NCI-H2227 (cell line): ENCODE measurements around the gene TMED1.

Source experiments
- DNase-seq: peaks from one replicate; lab custom pipeline; 2025; ENCODE audit not compliant: unreplicated experiment; lab: John Stamatoyannopoulos, UW

TMED1 gene

DNA sequence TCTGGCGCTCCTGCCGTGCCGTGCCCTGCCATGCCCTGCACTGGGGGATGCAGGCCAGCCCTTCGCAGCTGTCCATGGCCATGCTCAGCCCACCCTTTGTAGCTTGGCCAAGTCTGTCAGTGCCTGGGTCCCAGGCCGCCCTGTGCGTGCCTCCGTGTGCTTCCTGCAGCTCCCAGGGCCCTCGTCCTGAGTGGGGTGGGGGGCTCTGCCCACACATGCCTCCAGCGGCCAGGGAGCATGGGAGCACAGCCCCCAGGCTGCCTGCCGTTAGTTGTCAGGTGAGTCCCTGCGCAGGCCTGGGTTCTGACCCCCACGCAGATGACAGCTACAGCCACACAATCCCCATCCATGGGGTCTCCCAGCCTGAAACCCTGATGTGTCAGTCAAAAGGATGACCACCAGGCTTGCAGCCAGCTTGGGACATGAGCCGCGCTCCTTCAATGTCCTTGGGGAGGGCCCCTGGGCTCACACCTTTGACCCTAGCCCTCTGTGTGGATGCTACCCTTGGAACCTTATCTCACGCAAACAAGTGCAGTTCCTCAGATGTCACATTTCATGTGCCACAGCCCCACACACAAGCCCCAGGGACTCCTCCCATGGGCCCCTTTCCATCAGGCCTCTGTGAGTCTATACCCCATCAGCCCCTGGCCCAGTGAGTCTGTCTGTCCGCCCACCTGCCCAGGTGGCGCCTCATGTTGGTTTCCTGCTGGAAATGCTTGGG is 24.5 kb downstream of the TMED1 start:
- no peak for DNase-seq

DNA sequence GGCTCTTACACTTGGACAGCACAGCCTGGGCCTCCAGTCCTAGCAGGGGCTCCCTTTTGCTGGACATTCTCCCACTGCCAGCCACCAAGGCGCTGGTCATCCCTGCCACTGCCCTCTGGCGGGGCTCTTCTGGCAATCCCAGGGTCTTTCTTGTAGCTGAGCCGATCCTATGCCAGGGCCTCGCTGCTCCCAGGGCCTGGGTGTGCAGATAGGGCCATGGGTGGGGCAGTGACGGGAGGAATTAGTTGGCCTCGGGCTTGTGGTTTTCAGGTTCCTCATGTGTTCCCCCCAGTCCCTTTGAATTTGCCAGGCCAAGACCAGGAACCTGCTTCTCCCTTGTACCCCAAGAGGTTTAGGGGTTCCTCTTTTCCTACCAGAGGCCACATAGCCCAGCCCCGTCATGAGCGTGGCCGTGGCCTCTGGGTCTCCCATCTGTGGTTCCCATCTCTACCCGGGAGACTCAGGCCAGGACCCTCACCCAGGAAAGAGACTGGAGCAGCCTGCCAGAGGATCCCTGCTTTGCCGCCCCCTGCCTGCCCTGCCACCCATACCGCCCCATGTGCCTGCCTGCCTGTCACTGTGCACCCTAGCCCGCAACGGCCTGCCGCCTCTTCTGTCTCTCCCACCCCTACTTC is 26.2 kb downstream of the TMED1 start:
- no peak for DNase-seq

DNA sequence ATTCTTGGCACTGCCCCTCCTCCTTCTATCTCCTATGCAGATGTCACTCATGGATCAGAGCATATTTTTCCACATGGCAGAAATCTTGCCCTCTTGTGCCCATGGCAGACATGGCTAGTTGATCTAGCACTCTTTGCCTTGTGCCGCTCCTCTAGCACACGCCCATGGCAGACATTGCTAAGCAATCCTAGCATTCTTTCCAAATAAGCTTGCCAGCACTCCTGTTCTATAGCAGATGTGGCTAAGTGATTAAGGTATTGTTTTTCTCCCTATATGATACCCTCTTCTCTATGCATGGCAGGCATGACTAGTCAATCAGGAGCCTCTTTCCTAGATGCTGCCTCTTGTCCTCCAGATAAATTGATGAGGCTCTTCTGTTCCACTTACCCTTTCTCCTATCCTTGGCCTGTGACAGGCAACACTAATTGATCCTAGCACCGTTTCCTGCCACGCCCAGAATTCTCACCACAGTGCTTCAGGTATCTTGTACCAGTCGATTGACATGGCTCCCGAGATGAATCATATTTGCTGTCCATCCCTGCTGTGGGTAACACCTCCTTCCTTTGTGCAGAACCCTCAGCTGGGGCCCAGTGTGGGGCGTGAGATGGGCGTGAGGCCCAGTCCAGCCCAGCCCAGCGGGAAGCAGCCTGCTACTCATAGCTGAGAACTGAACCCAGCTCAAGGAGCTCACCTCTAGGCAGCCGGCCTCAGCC is 26.9 kb downstream of the TMED1 start:
- DNase-seq, result peak; percentile 25

- no peak for DNase-seq
These were observed 30.2 kb downstream of the TMED1 start for GRCh38 chr19:10805758-10806247.

- DNase-seq, result no peak
These were observed 30.8 kb downstream of the TMED1 start for GRCh38 chr19:10805065-10805757.

GRCh38 chr19:10803252-10803651 is 32.8 kb downstream of the TMED1 start:
- no peak for DNase-seq

- DNase-seq, result no peak
These were observed 33.5 kb downstream of the TMED1 start for GRCh38 chr19:10802479-10802878.

GRCh38 chr19:10800488-10800887 is 35.5 kb downstream of the TMED1 start:
- no peak for DNase-seq

DNA sequence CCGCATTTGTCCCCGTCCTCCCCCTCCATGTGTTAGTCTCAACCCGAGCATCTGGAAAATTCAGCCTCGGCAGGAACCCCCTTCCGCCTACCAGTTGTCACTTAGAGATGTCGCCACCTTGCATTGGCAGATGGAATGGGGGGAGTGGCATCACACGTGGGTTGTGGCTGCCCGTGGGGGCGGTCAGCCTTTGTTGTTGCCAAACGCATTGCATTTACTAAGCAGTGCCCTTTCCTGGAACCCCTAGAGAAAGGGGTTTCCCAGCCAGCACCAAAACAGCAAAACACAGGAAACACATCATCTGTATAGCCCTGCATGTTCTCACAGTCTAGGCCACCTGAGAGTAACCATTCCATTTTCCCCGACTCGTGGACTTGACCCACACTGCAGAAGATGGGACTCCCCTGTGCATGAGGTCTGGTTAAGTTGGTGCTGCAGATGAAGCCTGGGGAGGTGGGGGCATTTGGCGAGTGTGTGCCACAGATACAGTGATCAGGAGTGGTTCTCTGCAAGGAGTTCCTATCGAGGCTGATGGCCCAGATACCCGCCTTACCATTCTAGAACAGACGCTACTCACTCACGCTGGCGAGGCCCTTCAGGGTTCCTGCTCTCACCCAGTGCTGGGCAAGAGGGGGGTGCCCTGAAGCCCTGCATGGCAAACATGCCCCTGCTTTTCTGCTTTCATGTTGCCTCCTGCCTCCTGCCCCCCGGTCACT is 38.3 kb downstream of the TMED1 start:
- DNase-seq, result no peak

GRCh38 chr19:10797078-10797477 is 38.9 kb downstream of the TMED1 start:
- no peak for DNase-seq

DNA sequence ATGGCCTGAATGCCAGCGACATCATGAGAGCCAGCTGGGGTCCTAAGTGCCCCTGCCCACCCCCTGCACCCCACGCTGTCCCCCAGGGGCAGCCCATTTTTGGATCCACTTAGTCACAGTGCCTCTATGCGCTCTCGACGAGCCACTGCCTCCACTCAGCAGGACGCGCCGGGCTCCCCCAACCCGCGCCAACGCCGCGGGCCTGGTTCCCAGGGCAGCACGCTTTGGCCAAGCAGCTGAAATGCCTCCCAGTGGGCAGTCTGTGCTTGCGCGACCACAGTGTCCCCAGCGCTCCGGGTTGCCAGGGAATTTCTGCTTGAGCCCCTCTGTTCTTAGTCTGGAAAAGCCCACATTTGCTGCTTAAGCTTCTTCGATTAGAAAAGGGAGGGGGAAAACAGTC is 39.4 kb downstream of the TMED1 start:
- no peak for DNase-seq

DNA sequence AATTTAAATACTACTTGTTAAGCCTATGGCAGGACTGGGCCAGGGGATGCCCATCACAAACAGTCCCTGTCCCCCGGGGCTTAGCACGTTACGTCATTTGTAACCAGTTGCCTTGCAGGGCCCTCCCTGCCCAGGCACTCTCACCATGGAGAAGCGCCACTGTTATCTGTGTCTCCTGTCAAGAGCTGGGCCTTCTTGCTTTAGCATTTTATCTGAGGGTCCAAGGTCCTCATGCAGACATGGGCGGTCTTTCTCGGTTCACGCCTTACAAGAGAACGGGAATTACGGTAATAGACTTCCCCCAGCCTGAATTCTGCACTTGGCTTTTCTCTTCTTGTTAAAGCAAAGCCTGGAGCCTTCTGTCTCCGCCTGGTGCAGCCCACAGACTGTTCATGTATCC is 46.1 kb downstream of the TMED1 start:
- DNase-seq, result no peak

- no peak for DNase-seq
These were observed 47.9 kb downstream of the TMED1 start for GRCh38 chr19:10788146-10788545.

DNA sequence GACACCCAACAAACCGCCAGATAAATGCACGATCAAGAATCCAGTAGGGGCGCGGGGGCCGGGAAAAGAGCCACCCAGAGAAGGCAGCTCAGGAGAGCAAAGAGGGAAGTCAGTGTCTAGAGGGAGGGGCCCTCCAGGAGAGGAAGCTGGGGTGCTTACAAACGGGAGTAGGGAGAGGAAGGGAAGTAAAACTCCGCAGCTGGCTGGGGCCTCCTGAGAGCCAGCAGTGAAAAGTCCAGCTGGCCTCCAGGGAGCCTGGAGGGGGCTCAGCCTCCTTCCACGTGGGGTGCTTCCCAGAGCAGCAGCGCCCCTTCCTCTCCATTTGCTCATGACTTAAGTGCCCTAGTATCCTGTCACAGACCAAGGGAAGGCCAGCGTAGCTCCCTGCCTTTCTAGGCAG is 51.8 kb downstream of the TMED1 start:
- DNase-seq, result no peak

DNA sequence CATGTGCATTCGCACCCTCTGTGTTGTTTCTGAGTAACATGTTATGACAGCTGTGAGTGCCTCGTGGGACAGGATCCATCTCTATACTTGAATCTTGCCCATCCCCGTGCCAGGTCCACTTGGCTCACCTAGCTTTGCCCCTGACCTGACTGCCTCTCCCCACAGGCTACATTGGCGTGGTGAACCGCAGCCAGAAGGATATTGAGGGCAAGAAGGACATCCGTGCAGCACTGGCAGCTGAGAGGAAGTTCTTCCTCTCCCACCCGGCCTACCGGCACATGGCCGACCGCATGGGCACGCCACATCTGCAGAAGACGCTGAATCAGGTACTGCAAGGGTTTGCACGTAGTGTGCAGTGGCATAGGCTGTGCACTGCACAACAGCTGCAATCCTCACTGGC is 53.2 kb downstream of the TMED1 start:
- no peak for DNase-seq
